HepG2 (cell line): ENCODE data around the gene GNAT2. TPM values are rescaled to one million over a fixed set of nuclear protein-coding genes. Genes with fewer than 3 reads are reported as not detected.

Source experiments
- CCDC6 ChIP-seq: sonication (generic); formaldehyde crosslinking; IDR thresholded peaks from 2 replicates; pipeline ENCODE4 v1.8.1; 2022; ENCODE audit warnings: mild to moderate bottlenecking, missing genetic modification reagents, moderate library complexity
- CENPT ChIP-seq: sonication (generic); formaldehyde crosslinking; IDR thresholded peaks from 2 replicates; pipeline ENCODE4 v1.8.0; 2022; ENCODE audit warnings: low read depth, mild to moderate bottlenecking, moderate library complexity, missing genetic modification reagents
- FLYWCH1 ChIP-seq: sonication (generic); formaldehyde crosslinking; IDR thresholded peaks from 2 replicates; pipeline ENCODE4 v1.8.1; 2023; ENCODE audit warnings: mild to moderate bottlenecking, missing genetic modification reagents
- FOXK1 ChIP-seq: sonication (generic); formaldehyde crosslinking; IDR thresholded peaks from 2 replicates; pipeline ENCODE4 v1.4.0; 2020; ENCODE audit warnings: low read depth, missing genetic modification reagents, borderline replicate concordance
- GATAD2A ChIP-seq: IDR thresholded peaks from 2 replicates; pipeline ENCODE4 v1.6.1; 2016
- KAT8 ChIP-seq: IDR thresholded peaks from 2 replicates; pipeline ENCODE4 v1.6.1; 2016; ENCODE audit warnings: missing genetic modification reagents, missing compliant biosample characterization
- KMT2B ChIP-seq: IDR thresholded peaks from 2 replicates; pipeline ENCODE4 v1.6.1; 2016; ENCODE audit warnings: missing genetic modification reagents, missing compliant biosample characterization
- NR2C2 ChIP-seq: sonication (generic); formaldehyde crosslinking; IDR thresholded peaks from 2 replicates; pipeline ENCODE4 v1.4.0; 2020; ENCODE audit warnings: missing genetic modification reagents, mild to moderate bottlenecking, moderate library complexity, borderline replicate concordance
- POGZ ChIP-seq: sonication (generic); formaldehyde crosslinking; IDR thresholded peaks from 2 replicates; pipeline ENCODE4 v1.4.0; 2020; ENCODE audit warnings: mild to moderate bottlenecking, missing genetic modification reagents
- REXO4 ChIP-seq: sonication (generic); formaldehyde crosslinking; IDR thresholded peaks from 2 replicates; pipeline ENCODE4 v1.8.0; 2022; ENCODE audit warnings: missing genetic modification reagents, mild to moderate bottlenecking, borderline replicate concordance
- TBX2 ChIP-seq: sonication (generic); formaldehyde crosslinking; IDR thresholded peaks from 2 replicates; pipeline ENCODE4 v1.5.0; 2020; ENCODE audit warnings: missing genetic modification reagents, mild to moderate bottlenecking, borderline replicate concordance
- YEATS4 ChIP-seq: sonication (generic); formaldehyde crosslinking; IDR thresholded peaks from 2 replicates; pipeline ENCODE4 v1.4.0; 2020; ENCODE audit warnings: missing genetic modification reagents, borderline replicate concordance
- ZBTB20 ChIP-seq: sonication (generic); formaldehyde crosslinking; IDR thresholded peaks from 2 replicates; pipeline ENCODE4 v1.8.1; 2023; ENCODE audit warnings: missing genetic modification reagents, low read depth, mild to moderate bottlenecking, borderline replicate concordance
- ZNF124 ChIP-seq: sonication (generic); formaldehyde crosslinking; IDR thresholded peaks from 2 replicates; pipeline ENCODE4 v1.4.0; 2020; ENCODE audit warnings: missing genetic modification reagents
- ZNF136 ChIP-seq: sonication (generic); formaldehyde crosslinking; IDR thresholded peaks from 2 replicates; pipeline ENCODE4 v1.8.1; 2022; ENCODE audit warnings: low read depth, mild to moderate bottlenecking, moderate library complexity, missing genetic modification reagents
- ZNF235 ChIP-seq: sonication (generic); formaldehyde crosslinking; IDR thresholded peaks from 2 replicates; pipeline ENCODE4 v1.8.1; 2023; ENCODE audit warnings: mild to moderate bottlenecking, missing genetic modification reagents, borderline replicate concordance
- ZNF296 ChIP-seq: sonication (generic); formaldehyde crosslinking; conservative IDR thresholded peaks from 2 replicates; pipeline ENCODE4 v1.5.0; 2020; ENCODE audit warnings: mild to moderate bottlenecking, missing genetic modification reagents
- ZNF567 ChIP-seq: sonication (generic); formaldehyde crosslinking; IDR thresholded peaks from 2 replicates; pipeline ENCODE4 v1.8.1; 2023; ENCODE audit warnings: mild to moderate bottlenecking, missing genetic modification reagents, borderline replicate concordance
- ZNF572 ChIP-seq: sonication (generic); formaldehyde crosslinking; IDR thresholded peaks from 2 replicates; pipeline ENCODE4 v1.5.1; 2020; ENCODE audit warnings: mild to moderate bottlenecking, missing genetic modification reagents
- ZNF781 ChIP-seq: sonication (generic); formaldehyde crosslinking; IDR thresholded peaks from 2 replicates; pipeline ENCODE4 v1.5.1; 2020; ENCODE audit warnings: borderline replicate concordance, mild to moderate bottlenecking, missing genetic modification reagents; ENCODE audit errors: not compliant biosample characterization
- polyA plus RNA-seq, 8 experiments: library from polyadenylated mRNA; depleted of rRNA in 3 of 8; stranded (reverse) in 7 of 8; unstranded in 1 of 8; fragments of >200 nt; fragmentation: Illumina TruSeq in 4 of 8; extraction: Trizol in 4 of 8; gene quantifications; 2 replicates each; pipeline versions ENCODE4 v1.2.1 to v1.2.3, GENCODE V29; 2011 to 2016; ENCODE audit warnings: low read depth in 4 of 8, missing spikeins in 1 of 8, mixed read lengths in 1 of 8; ENCODE audit not compliant: insufficient read depth in 1 of 8
- total RNA-seq, 5 experiments: library from RNA; depleted of rRNA; stranded (reverse); fragments of >200 nt; fragmentation: Illumina TruSeq; extraction: Trizol; gene quantifications; 2 replicates each; pipeline ENCODE4 v1.2.3, GENCODE V29; 2016; ENCODE audit warnings: low read depth in 1 of 5
- TF ChIP-seq, protein P1 (sequence below): sonication (generic); formaldehyde crosslinking; IDR thresholded peaks from 2 replicates; pipeline ENCODE4 v1.5.0; 2020; ENCODE audit warnings: missing genetic modification reagents

The GNAT2 gene
- total and polyA plus RNA-seq, 2 of the 13 experiments (the other 11 are each of a cell fraction or from before 2014, with no cell fraction given) = 0.08 to 0.20 TPM

- TF ChIP-seq KAT8 (CRISPR knock-in tag) (peak; percentile 81), REXO4 (CRISPR knock-in tag) (no peak), YEATS4 (CRISPR knock-in tag) (peak; percentile 77), ZNF136 (CRISPR knock-in tag) (no peak), ZNF124 (CRISPR knock-in tag) (peak; percentile 86; the same call in 1 of the 2 replicates), NR2C2 (CRISPR knock-in tag) (peak; percentile 76; the same call in 1 of the 2 replicates), CCDC6 (CRISPR knock-in tag) (peak; percentile 85), GATAD2A (CRISPR knock-in tag) (peak; percentile 52), POGZ (peak; percentile 67; the same call in 1 of the 2 replicates), TBX2 (CRISPR knock-in tag) (peak; percentile 32; the same call in 1 of the 2 replicates), ZNF567 (CRISPR knock-in tag) (0 out of 2 replicates have a peak, but pooled peaks have one; percentile 54), CENPT (CRISPR knock-in tag) (0 out of 2 replicates have a peak, but pooled peaks have one; percentile 17), ZNF781 (CRISPR knock-in tag) (peak; percentile 38), ZBTB20 (CRISPR knock-in tag) (peak; percentile 34; the same call in 1 of the 2 replicates), ZNF235 (CRISPR knock-in tag) (0 out of 2 replicates have a peak, but pooled peaks have one; percentile 61), FLYWCH1 (CRISPR knock-in tag) (no peak), ZNF296 (CRISPR knock-in tag) (no peak), FOXK1 (0 out of 2 replicates have a peak, but pooled peaks have one; percentile 34), KMT2B (CRISPR knock-in tag) (peak; percentile 87), ZNF572 (CRISPR knock-in tag) (peak; percentile 87)
- TF ChIP-seq, protein P1, sequence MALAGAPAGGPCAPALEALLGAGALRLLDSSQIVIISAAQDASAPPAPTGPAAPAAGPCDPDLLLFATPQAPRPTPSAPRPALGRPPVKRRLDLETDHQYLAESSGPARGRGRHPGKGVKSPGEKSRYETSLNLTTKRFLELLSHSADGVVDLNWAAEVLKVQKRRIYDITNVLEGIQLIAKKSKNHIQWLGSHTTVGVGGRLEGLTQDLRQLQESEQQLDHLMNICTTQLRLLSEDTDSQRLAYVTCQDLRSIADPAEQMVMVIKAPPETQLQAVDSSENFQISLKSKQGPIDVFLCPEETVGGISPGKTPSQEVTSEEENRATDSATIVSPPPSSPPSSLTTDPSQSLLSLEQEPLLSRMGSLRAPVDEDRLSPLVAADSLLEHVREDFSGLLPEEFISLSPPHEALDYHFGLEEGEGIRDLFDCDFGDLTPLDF (CRISPR knock-in tag) = 0 out of 2 replicates have a peak, but pooled peaks have one; percentile 24
Measured at GRCh38 chr1:109655615-109656519, 36.5 kb upstream of the GNAT2 start, which contains the start of gene GSTM4 (continued).
